Esophagus squamous epithelium (tissue), 4 donors: ENCODE results near the gene GFRA1.

Source experiments
- CTCF ChIP-seq, 6 experiments: fragments of 450-650 bp in 4 of 6; fragments of 200-600 bp in 2 of 6; sonication (generic) in 2 of 6; IDR thresholded peaks; one replicate each; pipeline ENCODE4 v1.5.1; 2016 to 2019; ENCODE audit warnings: antibody characterized with exemption in 6 of 6, mild to moderate bottlenecking in 4 of 6, moderate library complexity in 4 of 6
- POLR2A ChIP-seq, 4 donors: fragments of 450-650 bp; IDR thresholded peaks; one replicate each; pipeline ENCODE4 v1.6.1; 2017; ENCODE audit warnings: antibody characterized with exemption in 4 of 4, mild to moderate bottlenecking in 4 of 4, moderate library complexity in 3 of 4

GRCh38 chr10:116096526-116096925 is 176.5 kb downstream of the GFRA1 start:
- TF ChIP-seq CTCF (IDR thresholded peaks at IDR 0.05) = no peak
- TF ChIP-seq POLR2A (IDR thresholded peaks at IDR 0.05) = no peak
